GM12878 (cell line): Measurements from ENCODE around the gene ARHGAP45. TPM values are rescaled to one million over a fixed set of nuclear protein-coding genes. Genes with fewer than 3 reads are reported as not detected.

Experiments
- ATAC-seq: fragments of 200-7000 bp; cut with Tn5 transposase; 3 replicates; pipeline ENCODE4 v1.9.1; 2020; ENCODE audit warnings: mild to moderate bottlenecking, moderate library complexity
- BruUV-seq: library from RNA; stranded (reverse); fragments of 400-500 nt; replicated peaks from 2 replicates; lab custom pipeline; 2021; lab: Mats Ljungman, UMichigan
- CTCF ChIA-PET: fragments of 300-600 bp; sonication (Branson Sonifier 250); formaldehyde crosslinking; extraction: SDS; loops from one replicate; lab custom pipeline; 2021; ENCODE audit warnings: inconsistent platforms; lab: Yijun Ruan, JAX
- POLR2A ChIA-PET: fragments of 350-600 bp; formaldehyde crosslinking; extraction: SDS; loops from one replicate; lab custom pipeline; 2021; ENCODE audit warnings: inconsistent platforms; lab: Charles Lee
- RAD21 ChIA-PET: fragments of 300-600 bp; sonication (Branson Sonifier 250); formaldehyde crosslinking; loops from one replicate; lab custom pipeline; 2023; ENCODE audit warnings: antibody characterized with exemption; ENCODE audit not compliant: unreplicated experiment; lab: Charles Lee
- SMC1A ChIA-PET: fragments of 300-600 bp; sonication (Branson Sonifier 250); formaldehyde crosslinking; loops from one replicate; lab custom pipeline; 2023; ENCODE audit not compliant: unreplicated experiment, uncharacterized antibody; lab: Charles Lee
- DNase-seq: peaks from one replicate; pipeline ENCODE4 v3.0.0-alpha.2; 2011; ENCODE audit warnings: low read depth, low spot score
- FAIRE-seq: peaks from 3 replicates; lab custom pipeline; 2011; peaks lifted over from hg19 to GRCh38; lab: Jason Lieb, UNC
- H2AFZ ChIP-seq: 2 replicates; pipeline ENCODE4 v1.6.0; 2011; ENCODE audit warnings: low read depth, low read length, control low read depth; ENCODE audit not compliant: control insufficient read depth
- H3K27ac ChIP-seq: 2 replicates; pipeline ENCODE4 v1.5.1; 2011; ENCODE audit warnings: control low read depth; ENCODE audit not compliant: control insufficient read depth, insufficient read depth
- H3K27me3 ChIP-seq, 2 experiments: replicated peaks in 1 of 2; 2 replicates each; pipeline versions ENCODE4 v1.6.0 to v1.6.1; 2011; ENCODE audit warnings: low read length in 1 of 2; ENCODE audit not compliant: control insufficient read depth in 2 of 2, insufficient read depth in 2 of 2
- H3K36me3 ChIP-seq, 2 experiments: 2 replicates each; pipeline ENCODE4 v1.5.1; 2011; ENCODE audit warnings: low read length in 1 of 2; ENCODE audit not compliant: control insufficient read depth in 2 of 2, insufficient read depth in 2 of 2
- H3K4me1 ChIP-seq: 2 replicates; pipeline ENCODE4 v1.6.1; 2011; ENCODE audit warnings: mild to moderate bottlenecking, low read length, moderate library complexity, mixed read lengths; ENCODE audit not compliant: control insufficient read depth, insufficient read depth
- H3K4me2 ChIP-seq: 2 replicates; pipeline ENCODE4 v1.6.0; 2011; ENCODE audit warnings: control low read depth; ENCODE audit not compliant: control insufficient read depth, insufficient read depth
- H3K4me3 ChIP-seq: fragments of 200-600 bp; sonication (generic); 2 replicates; pipeline ENCODE4 v1.5.1; 2016
- H3K79me2 ChIP-seq: 2 replicates; pipeline ENCODE4 v1.6.0; 2011; ENCODE audit warnings: low read length; ENCODE audit not compliant: control insufficient read depth, insufficient read depth
- H3K9ac ChIP-seq: 2 replicates; pipeline ENCODE4 v1.8.0; 2011; ENCODE audit warnings: low read length, control low read depth, mixed read lengths; ENCODE audit not compliant: control insufficient read depth, insufficient read depth
- H3K9me3 ChIP-seq: replicated peaks from 3 replicates; pipeline ENCODE4 v1.5.1; 2011; ENCODE audit warnings: mild to moderate bottlenecking, low read length; ENCODE audit not compliant: control insufficient read depth, insufficient read depth
- H4K20me1 ChIP-seq: 2 replicates; pipeline ENCODE4 v1.6.0; 2011; ENCODE audit not compliant: control insufficient read depth, insufficient read depth
- MLLT1 ChIP-seq: fragments of 450-650 bp; IDR thresholded peaks from 2 replicates; pipeline ENCODE4 v1.6.1; 2016; ENCODE audit warnings: mild to moderate bottlenecking
- NBN ChIP-seq: fragments of 450-650 bp; IDR thresholded peaks from 2 replicates; pipeline ENCODE4 v1.6.1; 2016
- PML ChIP-seq: IDR thresholded peaks from 2 replicates; pipeline ENCODE4 v1.6.1; 2012; ENCODE audit warnings: low read length, inconsistent platforms
- RUNX3 ChIP-seq: IDR thresholded peaks from 2 replicates; pipeline ENCODE4 v1.6.1; 2012; ENCODE audit warnings: low read length, inconsistent platforms
- SMAD1 ChIP-seq: fragments of 450-650 bp; IDR thresholded peaks from 2 replicates; pipeline ENCODE4 v1.6.1; 2018; ENCODE audit warnings: mild to moderate bottlenecking, low read depth; ENCODE audit not compliant: partially characterized antibody
- SREBF2 ChIP-seq: IDR thresholded peaks from 2 replicates; pipeline ENCODE4 v1.6.1; 2012; ENCODE audit warnings: mild to moderate bottlenecking, low read length
- SUZ12 ChIP-seq: fragments of 200-600 bp; sonication (generic); IDR thresholded peaks from one replicate; pipeline ENCODE4 v1.6.1; 2018; ENCODE audit warnings: antibody characterized with exemption, mild to moderate bottlenecking; ENCODE audit not compliant: unreplicated experiment
- TAF1 ChIP-seq: IDR thresholded peaks from 2 replicates; pipeline ENCODE4 v1.6.1; 2011; ENCODE audit warnings: mild to moderate bottlenecking, low read depth, low read length, borderline replicate concordance
- ZNF274 ChIP-seq: IDR thresholded peaks from one replicate; pipeline ENCODE4 v1.8.0; 2011; ENCODE audit not compliant: insufficient read length, insufficient read depth
- WGBS: methylation state at CpG from one replicate; pipeline ENCODE4 v1.1.6; 2016; ENCODE audit warnings: low lambda C conversion rate; ENCODE audit not compliant: insufficient replicate concordance, insufficient coverage; ENCODE audit errors: missing lambda C conversion rate; 5-methylcytosine and 5-hydroxymethylcytosine counted together
- in situ Hi-C: fragments of 300-500 bp; cut with MboI; formaldehyde crosslinking; loops from 9 replicates; pipeline ENCODE4 v1.14.3; 2018; ENCODE audit warnings: mixed read lengths
- intact Hi-C: fragments of 100-400 bp; cut with micrococcal nuclease; formaldehyde crosslinking; loops from one replicate; pipeline ENCODE4 v1.14.2; 2022; ENCODE audit not compliant: unreplicated experiment
- polyA plus RNA-seq, 11 experiments: library from polyadenylated mRNA; depleted of rRNA in 4 of 11; unstranded in 6 of 11; stranded (reverse) in 5 of 11; fragments of >200 nt; fragmentation: Nextera tagmentation in 4 of 11; fragmentation: Illumina TruSeq in 1 of 11; extraction: Ambion mirVana in 4 of 11; extraction: Trizol in 1 of 11; gene quantifications; 1 replicate in 1 of 11; 2 replicates in 10 of 11; pipeline versions ENCODE4 v1.2.1 to v1.2.3, GENCODE V29; 2011 to 2016; ENCODE audit warnings: inconsistent platforms in 2 of 11, missing spikeins in 2 of 11, low read depth in 1 of 11
- total RNA-seq, 4 experiments: library from RNA; depleted of rRNA in 3 of 4; stranded (reverse); fragments of >200 nt in 3 of 4; fragmentation: Illumina TruSeq in 1 of 4; extraction: Trizol in 1 of 4; gene quantifications; 2 replicates each; pipeline versions ENCODE4 v1.2.1 to v1.2.3, GENCODE V29; 2013 to 2021
- TF ChIP-seq, protein P1 (sequence below): IDR thresholded peaks from 2 replicates; pipeline ENCODE4 v1.6.1; 2011; ENCODE audit warnings: low read depth, low read length, improper control_type of control experiment, borderline replicate concordance

Gene ARHGAP45
- total and polyA plus RNA-seq, 10 of the 15 experiments (the other 5 are each of a cell fraction or from before 2014, with no cell fraction given), result 1.4 to 151 (median 59.9) TPM

- TF ChIP-seq MLLT1 (no peak), TAF1 (no peak), SUZ12 (no peak)
Measured at GRCh38 chr19:1047696-1048147, 19.2 kb upstream of the ARHGAP45 start (continued).

GRCh38 chr19:1049106-1049505 is 17.9 kb upstream of the ARHGAP45 start:
- Histone ChIP-seq H3K27me3 (no peaks in the 10 kb centered on the region), H3K4me3 (no peak overlapping the region), H3K36me3 (peaks cover 0 to 1% of the 10 kb centered on the region in 2 experiments; a peak in 1 of 4 replicates), H3K4me1 (no peaks in the 10 kb centered on the region), H4K20me1 (no peaks in the 10 kb centered on the region), H3K9me3 (no peaks in the 10 kb centered on the region), H3K79me2 (no peaks in the 10 kb centered on the region), H3K4me2 (no peak overlapping the region), H3K9ac (no peak overlapping the region), H3K27ac (no peak overlapping the region), H2AFZ (no peak overlapping the region)
- in situ Hi-C loops (no loop called here), intact Hi-C loops (no loop called here)
- TF ChIP-seq NBN, result no peak
- FAIRE-seq (no peak), ATAC-seq (no peak), DNase-seq (no peak)
- no TSS peak for BruUV-seq
- ChIA-PET RAD21 (no interaction called here), CTCF (no interaction called here), POLR2A (interaction anchor here (1.1 kb wide), 1 partner anchor 9 kb away, joined by 3 read pairs; the partner anchor contains the start of gene ABCA7), SMC1A (no interaction called here)
- whole genome bisulfite sequencing, result 79% methylated on average over 15 of the region's 17 CpGs

GRCh38 chr19:1049800-1050199 is 17.2 kb upstream of the ARHGAP45 start:
- no peak for DNase-seq
- Histone ChIP-seq H3K27me3 (no peaks in the 10 kb centered on the region), H4K20me1 (no peaks in the 10 kb centered on the region), H3K27ac (no peak overlapping the region), H2AFZ (no peak overlapping the region), H3K9me3 (no peaks in the 10 kb centered on the region)
- POLR2A ChIA-PET, result no interaction called here
- BruUV-seq, result no TSS peak
- intact Hi-C loops, result no loop called here
- RAD21 ChIA-PET, result no interaction called here
- no peak for ATAC-seq
- FAIRE-seq, result no peak
- SMC1A ChIA-PET, result no interaction called here
- in situ Hi-C loops, result no loop called here
- TF ChIP-seq ZNF274, result no peak
- no peak for TF ChIP-seq RUNX3
- no peak for TF ChIP-seq SMAD1
- TF ChIP-seq PML, result no peak
- TF ChIP-seq, protein P1, sequence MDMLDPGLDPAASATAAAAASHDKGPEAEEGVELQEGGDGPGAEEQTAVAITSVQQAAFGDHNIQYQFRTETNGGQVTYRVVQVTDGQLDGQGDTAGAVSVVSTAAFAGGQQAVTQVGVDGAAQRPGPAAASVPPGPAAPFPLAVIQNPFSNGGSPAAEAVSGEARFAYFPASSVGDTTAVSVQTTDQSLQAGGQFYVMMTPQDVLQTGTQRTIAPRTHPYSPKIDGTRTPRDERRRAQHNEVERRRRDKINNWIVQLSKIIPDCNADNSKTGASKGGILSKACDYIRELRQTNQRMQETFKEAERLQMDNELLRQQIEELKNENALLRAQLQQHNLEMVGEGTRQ, result no peak
- no peak for TF ChIP-seq SREBF2
- TF ChIP-seq, all 136 proteins: peak for 0
- no peaks in the 10 kb centered on the region for H3K4me1 ChIP-seq
- no peak overlapping the region for H3K9ac ChIP-seq
- CTCF ChIA-PET, result no interaction called here
- no peak overlapping the region for H3K4me2 ChIP-seq
- 78% methylated on average over 6 of the region's 11 CpGs for whole genome bisulfite sequencing
- H3K79me2 ChIP-seq, result no peaks in the 10 kb centered on the region
- no peak overlapping the region for H3K4me3 ChIP-seq
- peaks cover 0 to 1% of the 10 kb centered on the region in 2 experiments; a peak in 1 of 4 replicates for H3K36me3 ChIP-seq
